OCI-LY7 (cell line): ENCODE data around the gene CAPN10. TPM values are rescaled to one million over a fixed set of nuclear protein-coding genes. Genes with fewer than 3 reads are reported as not detected.

Experiments used
- BruUV-seq: library from RNA; stranded (reverse); fragments of 400-500 nt; replicated peaks from 2 replicates; lab custom pipeline; 2021; lab: Mats Ljungman, UMichigan
- CTCF ChIA-PET: fragments of 300-600 bp; sonication (Branson Sonifier 250); formaldehyde crosslinking; loops from one replicate; lab custom pipeline; 2022; ENCODE audit warnings: antibody characterized with exemption; ENCODE audit not compliant: unreplicated experiment; lab: Charles Lee
- POLR2A ChIA-PET: fragments of 300-600 bp; sonication (Branson Sonifier 250); formaldehyde crosslinking; loops from one replicate; lab custom pipeline; 2022; ENCODE audit warnings: antibody characterized with exemption; lab: Charles Lee
- DNase-seq: peaks from one replicate; pipeline ENCODE4 v3.0.0-alpha.2; 2015; ENCODE audit warnings: low spot score
- H2AFZ ChIP-seq: fragments of 200-600 bp; sonication (generic), shearing (Covaris generic); 2 replicates; pipeline ENCODE4 v1.6.1; 2014; ENCODE audit warnings: mild to moderate bottlenecking, antibody characterized with exemption, low read length, moderate library complexity
- H3K27ac ChIP-seq: fragments of 200-600 bp; sonication (generic); 2 replicates; pipeline ENCODE4 v1.5.1; 2014; ENCODE audit warnings: mixed run types, low read depth, mild to moderate bottlenecking, moderate library complexity, low read length, inconsistent platforms; ENCODE audit not compliant: poor library complexity, severe bottlenecking
- H3K36me3 ChIP-seq: fragments of 200-600 bp; sonication (generic); 2 replicates; pipeline ENCODE4 v1.6.1; 2014; ENCODE audit warnings: mild to moderate bottlenecking, antibody characterized with exemption, low read length, moderate library complexity, mixed read lengths; ENCODE audit not compliant: insufficient read depth
- H3K4me1 ChIP-seq: fragments of 200-600 bp; sonication (generic); 2 replicates; pipeline ENCODE4 v1.5.1; 2014; ENCODE audit warnings: mild to moderate bottlenecking, low read length; ENCODE audit not compliant: insufficient read depth, poor library complexity, severe bottlenecking
- H3K4me2 ChIP-seq: fragments of 200-600 bp; sonication (generic); 2 replicates; pipeline ENCODE4 v1.6.1; 2014; ENCODE audit warnings: mild to moderate bottlenecking, low read length
- H3K4me3 ChIP-seq: fragments of 200-600 bp; sonication (generic); 2 replicates; pipeline ENCODE4 v1.5.1; 2014; ENCODE audit warnings: mild to moderate bottlenecking, low read depth, low read length; ENCODE audit not compliant: poor library complexity, severe bottlenecking
- H3K79me2 ChIP-seq: fragments of 200-600 bp; sonication (generic); 2 replicates; pipeline ENCODE4 v1.6.1; 2016; ENCODE audit warnings: low read depth, mild to moderate bottlenecking, low read length, moderate library complexity, mixed read lengths; ENCODE audit not compliant: insufficient read depth
- H3K9me2 ChIP-seq: fragments of 200-600 bp; sonication (generic); 2 replicates; pipeline ENCODE4 v1.6.1; 2016; ENCODE audit warnings: mild to moderate bottlenecking, low read length, mixed read lengths; ENCODE audit not compliant: insufficient read depth
- H3K9me3 ChIP-seq: fragments of 200-600 bp; sonication (generic); 2 replicates; pipeline ENCODE4 v1.6.1; 2014; ENCODE audit warnings: mild to moderate bottlenecking, mixed run types, low read length, mixed read lengths
- H4K20me1 ChIP-seq: fragments of 200-600 bp; sonication (generic); 2 replicates; pipeline ENCODE4 v1.6.1; 2014; ENCODE audit warnings: mild to moderate bottlenecking, antibody characterized with exemption, low read length, moderate library complexity, mixed read lengths; ENCODE audit not compliant: insufficient read depth
- CTCF ChIP-seq: fragments of 200-600 bp; sonication (generic); conservative IDR thresholded peaks from 2 replicates; pipeline ENCODE4 v1.5.1; 2014; ENCODE audit warnings: mild to moderate bottlenecking, antibody characterized with exemption, low read length, moderate library complexity, mixed read lengths
- EZH2phosphoT487 ChIP-seq: fragments of 200-600 bp; sonication (generic); IDR thresholded peaks from 2 replicates; pipeline ENCODE4 v1.6.1; 2018; ENCODE audit warnings: low read depth, borderline replicate concordance, mild to moderate bottlenecking, mixed run types, antibody characterized with exemption, low read length, moderate library complexity, mixed read lengths
- intact Hi-C: fragments of 100-400 bp; cut with micrococcal nuclease; formaldehyde crosslinking; loops from one replicate; pipeline ENCODE4 v1.10.0; 2022; ENCODE audit not compliant: unreplicated experiment
- total RNA-seq, 2 experiments: library from RNA; depleted of rRNA in 1 of 2; stranded (reverse); fragments of >200 nt in 1 of 2; shearing (Covaris generic) in 1 of 2; gene quantifications; 2 replicates each; pipeline ENCODE4 v1.2.3, GENCODE V29; 2014 to 2022

The CAPN10 gene
- total RNA-seq, 2 experiments from 2014 or later, result 70.6 to 78.1 TPM

- H3K79me2 ChIP-seq, result no peaks in the 10 kb centered on the region
- CTCF ChIA-PET, result no interaction called here
- BruUV-seq, result no TSS peak
- no peaks in the 10 kb centered on the region for H3K9me2 ChIP-seq
- H3K27ac ChIP-seq, result no peak overlapping the region
- no peaks in the 10 kb centered on the region for H3K9me3 ChIP-seq
- no peaks in the 10 kb centered on the region for H4K20me1 ChIP-seq
- H3K4me2 ChIP-seq, result no peak overlapping the region
- POLR2A ChIA-PET, result no interaction called here
- H2AFZ ChIP-seq, result no peak overlapping the region
- DNase-seq, result no peak
- no peak overlapping the region for H3K4me3 ChIP-seq
- no peak for TF ChIP-seq EZH2phosphoT487
- TF ChIP-seq CTCF, result no peak
- intact Hi-C loops, result no loop called here
- no peaks in the 10 kb centered on the region for H3K36me3 ChIP-seq
- no peaks in the 10 kb centered on the region for H3K4me1 ChIP-seq
Measured at GRCh38 chr2:240643093-240643810, 56.7 kb downstream of the CAPN10 start.

- no peaks in the 10 kb centered on the region for H3K79me2 ChIP-seq
- H3K9me3 ChIP-seq, result no peaks in the 10 kb centered on the region
- no peaks in the 10 kb centered on the region for H3K9me2 ChIP-seq
- no peak overlapping the region for H3K4me3 ChIP-seq
- no TSS peak for BruUV-seq
- ChIA-PET CTCF (no interaction called here), POLR2A (interaction anchor here (0.6 kb wide), 1 partner anchor 245 kb away, joined by 4 read pairs; no protein-coding TSS in a partner anchor)
- no peaks in the 10 kb centered on the region for H3K4me1 ChIP-seq
- DNase-seq, result no peak
- no peak overlapping the region for H2AFZ ChIP-seq
- no peak overlapping the region for H3K27ac ChIP-seq
- H4K20me1 ChIP-seq, result no peaks in the 10 kb centered on the region
- H3K4me2 ChIP-seq, result no peak overlapping the region
- intact Hi-C loops, result no loop called here
- TF ChIP-seq CTCF (no peak), EZH2phosphoT487 (no peak)
- no peaks in the 10 kb centered on the region for H3K36me3 ChIP-seq
Measured at GRCh38 chr2:240643811-240644150, 57.2 kb downstream of the CAPN10 start.

- no peak overlapping the region for H3K27ac ChIP-seq
- H3K4me2 ChIP-seq, result no peak overlapping the region
- no peaks in the 10 kb centered on the region for H3K4me1 ChIP-seq
- H3K9me2 ChIP-seq, result no peaks in the 10 kb centered on the region
- intact Hi-C loops, result no loop called here
- H3K4me3 ChIP-seq, result no peak overlapping the region
- H4K20me1 ChIP-seq, result no peaks in the 10 kb centered on the region
- CTCF ChIA-PET, result no interaction called here
- H3K9me3 ChIP-seq, result no peaks in the 10 kb centered on the region
- no peaks in the 10 kb centered on the region for H3K36me3 ChIP-seq
- POLR2A ChIA-PET, result interaction anchor here (0.6 kb wide), 1 partner anchor 245 kb away, joined by 4 read pairs; no protein-coding TSS in a partner anchor
- no peaks in the 10 kb centered on the region for H3K79me2 ChIP-seq
- no peak for DNase-seq
- BruUV-seq, result no TSS peak
- no peak overlapping the region for H2AFZ ChIP-seq
- TF ChIP-seq CTCF (no peak), EZH2phosphoT487 (no peak)
Measured at GRCh38 chr2:240644171-240644651, 57.7 kb downstream of the CAPN10 start.
